ENCODE data around the gene MC1R.

Gene MC1R

DNA sequence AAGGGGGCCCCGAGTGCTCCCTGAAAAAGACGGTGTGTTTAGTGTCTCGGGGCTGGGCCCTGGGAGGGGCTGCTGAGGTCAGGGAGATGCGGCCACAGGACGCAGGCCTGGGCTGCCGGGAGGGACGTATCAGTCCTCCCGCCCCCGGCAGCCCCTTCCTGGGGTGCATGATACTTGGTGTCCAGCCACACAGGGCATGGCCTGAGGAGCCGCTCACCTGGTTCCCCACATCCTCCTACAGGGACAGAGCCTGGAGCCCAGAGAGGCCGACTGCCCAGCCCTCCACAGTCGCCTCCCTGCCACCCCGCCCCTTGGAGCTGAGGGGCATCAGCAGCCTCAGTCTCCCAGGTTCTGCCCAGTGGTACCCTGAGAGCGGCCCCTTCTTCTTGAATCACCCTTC is 17.8 kb downstream of the MC1R start:
- DNase-seq: no peak

DNA sequence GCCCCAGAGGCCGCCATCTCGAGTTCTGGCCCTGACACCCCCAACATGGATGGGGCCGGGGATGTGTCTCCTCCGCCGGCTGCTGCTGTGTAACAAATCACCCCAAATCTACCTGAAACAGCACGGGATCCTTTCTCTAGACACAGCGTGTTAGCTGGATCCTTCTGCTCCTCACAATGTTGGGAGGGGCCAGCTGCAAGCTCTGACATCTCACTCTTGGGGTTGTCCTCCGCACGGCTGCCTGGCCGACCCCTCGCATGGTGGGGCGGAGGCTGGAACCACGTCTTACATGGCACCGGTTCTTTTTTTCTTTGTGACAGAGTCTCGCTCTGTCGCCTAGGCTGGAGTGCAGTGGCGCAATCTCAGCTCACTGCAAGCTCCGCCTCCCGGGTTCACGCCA is 18.3 kb downstream of the MC1R start:
- no peak for DNase-seq

DNA sequence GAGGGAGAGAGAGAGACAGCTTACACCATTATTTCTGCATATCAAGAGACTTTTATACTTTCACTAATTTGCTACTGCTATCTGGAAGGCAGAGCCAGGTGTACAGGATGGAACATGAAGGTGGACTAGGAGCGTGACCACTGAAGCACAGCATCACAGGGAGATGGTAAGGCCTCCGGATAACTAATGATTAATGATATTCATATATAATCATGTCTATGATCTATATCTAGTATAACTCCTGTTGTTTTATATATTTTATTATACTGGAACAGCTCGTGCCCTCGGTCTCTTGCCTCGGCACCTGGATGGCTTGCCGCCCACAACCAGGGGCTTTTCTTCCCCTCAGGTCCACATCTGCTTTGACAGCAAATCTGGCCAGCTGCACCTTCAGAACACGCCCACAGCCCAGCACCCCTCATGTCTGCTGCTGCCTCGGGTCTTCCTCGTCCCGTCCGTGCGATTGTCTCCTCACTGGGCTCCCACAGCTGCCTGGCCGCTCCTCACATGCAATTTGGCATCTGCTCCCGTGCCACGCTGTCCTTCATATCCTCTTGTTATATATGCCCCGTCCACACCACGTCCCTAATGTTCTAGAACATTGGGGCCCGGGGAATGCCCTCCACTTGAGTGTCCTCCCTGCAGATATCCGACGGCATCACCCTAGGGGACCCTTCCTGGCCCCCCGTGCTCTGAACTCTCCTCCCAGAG is 19.7 kb downstream of the MC1R start:
- no peak for DNase-seq

DNA sequence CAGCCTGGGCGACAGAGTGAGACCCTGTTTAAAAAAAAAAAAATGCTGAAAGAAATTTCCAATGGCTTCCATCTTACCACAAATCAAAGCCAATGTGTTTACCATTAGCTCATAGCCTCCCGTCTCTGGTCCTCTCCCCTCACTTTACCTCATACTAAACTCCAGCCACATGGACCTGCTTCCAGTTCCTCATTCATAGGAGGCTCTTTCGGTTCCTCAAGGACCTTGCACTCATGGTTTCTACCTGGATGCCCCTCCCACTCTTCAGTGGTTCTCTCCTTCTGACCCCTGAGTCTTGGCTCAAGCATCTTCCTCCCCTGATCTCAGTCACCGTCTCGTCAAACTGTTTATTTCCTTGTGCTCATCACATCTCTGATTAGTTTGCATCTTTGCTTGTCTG is 26.1 kb downstream of the MC1R start:
- no peak for DNase-seq

DNA sequence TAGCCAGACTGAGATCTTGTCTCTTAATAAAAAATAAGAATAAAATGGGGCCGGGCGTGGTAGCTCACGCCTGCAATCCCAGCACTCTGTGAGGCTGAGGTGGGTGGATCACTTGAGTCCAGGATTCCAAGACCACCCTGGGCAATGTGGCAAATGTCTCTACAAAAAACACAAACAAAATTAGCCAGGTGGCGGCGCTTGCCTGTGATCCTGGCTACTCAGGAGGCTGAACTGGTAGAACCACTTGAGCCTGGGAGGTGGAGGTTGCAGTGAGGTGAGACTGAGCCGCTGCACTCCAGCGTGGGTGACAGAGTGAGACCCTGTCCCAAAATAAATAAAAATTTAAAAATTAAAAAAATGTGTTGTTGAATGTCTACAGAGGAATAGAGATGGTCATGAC is 27.0 kb downstream of the MC1R start:
- DNase-seq: peak; percentile 33

DNA sequence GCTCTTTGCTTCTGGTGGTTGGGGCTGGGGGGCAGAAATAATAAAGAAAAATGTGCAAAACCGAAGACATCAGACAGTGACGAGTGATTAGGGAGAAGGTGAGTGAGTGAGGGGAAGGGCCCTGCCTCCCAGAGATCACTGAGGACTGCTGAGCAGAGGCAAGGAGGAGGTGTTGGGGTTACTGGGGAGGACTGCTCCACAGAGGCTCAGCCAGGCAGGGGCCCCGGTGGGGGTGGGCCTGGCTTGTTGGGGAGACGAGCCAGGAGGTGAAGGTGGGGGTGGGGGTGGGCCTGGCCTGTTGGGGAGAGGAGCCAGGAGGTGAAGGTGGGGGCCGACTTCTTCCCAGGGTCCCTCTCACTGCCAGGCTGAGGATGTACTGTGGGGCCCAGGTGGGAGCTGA is 27.9 kb downstream of the MC1R start:
- no peak for DNase-seq

DNA sequence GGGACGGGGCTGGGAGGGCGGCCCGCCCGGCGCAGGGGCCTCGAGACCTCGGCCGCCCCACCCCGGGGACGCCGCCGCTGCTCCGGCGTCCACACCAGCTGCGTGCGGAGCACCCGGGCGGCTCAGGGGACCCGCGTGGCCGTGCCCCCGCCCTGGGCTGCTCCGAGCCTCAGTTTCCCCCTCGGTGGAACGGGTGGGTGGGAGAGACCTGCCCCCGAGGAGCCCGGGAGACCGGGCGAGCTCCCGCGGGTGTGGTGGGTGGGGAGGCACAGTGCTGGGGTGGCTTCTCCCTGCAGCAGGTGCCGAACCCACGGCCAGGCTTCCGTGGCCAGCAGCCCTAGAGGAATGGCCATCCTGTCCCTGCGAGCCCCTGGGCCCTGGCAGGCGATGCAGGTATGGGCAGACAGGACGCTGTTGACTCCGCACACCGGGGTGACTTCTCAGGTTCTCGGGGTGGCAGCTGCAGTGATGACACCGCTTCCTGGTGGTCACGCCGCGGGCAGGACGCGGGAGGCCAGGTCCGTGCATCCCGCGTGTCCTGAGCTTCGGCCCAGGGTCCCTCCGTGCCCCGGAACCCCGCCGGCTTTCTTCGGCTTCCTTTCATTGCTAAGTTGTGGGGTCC is 30.6 kb downstream of the MC1R start:
- no peak for DNase-seq

DNA sequence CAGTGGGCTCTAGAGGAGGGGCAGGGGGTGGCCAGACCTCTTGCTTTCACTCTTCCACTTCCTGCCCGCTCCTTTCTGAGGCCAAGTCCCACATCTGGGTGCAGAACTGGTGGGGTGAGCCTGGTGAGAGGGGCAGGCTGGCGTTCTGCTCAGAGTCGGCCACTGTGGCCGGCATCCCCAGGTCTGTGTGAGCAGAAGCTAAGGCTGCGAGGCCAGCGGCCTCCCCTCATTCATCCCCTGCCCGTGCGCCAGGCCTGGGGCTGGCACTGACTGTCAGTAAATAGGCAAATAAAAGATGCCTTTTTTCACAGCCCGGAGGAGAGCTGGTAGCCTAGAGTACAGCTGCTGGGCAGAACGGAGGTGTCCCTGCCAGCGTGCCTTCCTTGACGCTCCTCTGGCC is 31.1 kb downstream of the MC1R start:
- no peak for DNase-seq

DNA sequence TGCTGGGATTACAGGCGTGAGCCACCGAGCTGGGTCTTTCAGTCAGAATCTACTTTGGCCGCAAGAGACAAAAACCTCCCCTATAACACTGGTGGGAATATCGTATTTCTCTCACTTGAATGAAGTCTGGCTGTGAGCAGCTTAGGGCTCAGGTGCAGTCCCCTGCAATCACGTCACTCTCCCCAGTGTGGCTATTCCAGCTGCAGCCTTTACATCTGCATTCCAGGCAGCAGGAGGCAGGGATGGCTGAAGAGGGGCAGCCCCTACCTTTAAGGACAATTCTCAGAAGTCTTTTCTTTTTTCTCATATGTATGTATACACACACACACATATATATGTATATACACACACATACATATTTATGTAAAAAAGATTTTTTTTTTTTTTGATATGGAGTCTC is 32.8 kb downstream of the MC1R start:
- no peak for DNase-seq

DNA sequence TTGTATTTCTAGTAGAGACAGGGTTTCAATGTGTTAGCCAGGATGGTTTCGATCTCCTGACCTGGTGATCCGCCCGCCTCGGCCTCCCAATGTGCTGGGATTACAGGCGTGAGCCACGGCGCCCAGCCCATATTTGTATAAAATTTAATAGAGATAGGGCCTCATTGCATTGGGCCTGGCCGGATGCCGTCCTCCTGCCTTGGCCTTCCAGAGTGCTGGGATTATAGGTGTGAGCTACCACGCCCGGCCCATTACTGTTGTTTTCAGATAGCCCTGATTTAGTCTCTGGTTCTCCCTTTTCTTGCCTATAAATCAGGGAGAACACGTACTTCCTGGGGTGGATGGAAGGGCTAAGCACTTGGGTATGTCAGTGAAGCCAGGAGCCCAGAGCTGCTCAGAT is 33.4 kb downstream of the MC1R start:
- DNase-seq: no peak

DNA sequence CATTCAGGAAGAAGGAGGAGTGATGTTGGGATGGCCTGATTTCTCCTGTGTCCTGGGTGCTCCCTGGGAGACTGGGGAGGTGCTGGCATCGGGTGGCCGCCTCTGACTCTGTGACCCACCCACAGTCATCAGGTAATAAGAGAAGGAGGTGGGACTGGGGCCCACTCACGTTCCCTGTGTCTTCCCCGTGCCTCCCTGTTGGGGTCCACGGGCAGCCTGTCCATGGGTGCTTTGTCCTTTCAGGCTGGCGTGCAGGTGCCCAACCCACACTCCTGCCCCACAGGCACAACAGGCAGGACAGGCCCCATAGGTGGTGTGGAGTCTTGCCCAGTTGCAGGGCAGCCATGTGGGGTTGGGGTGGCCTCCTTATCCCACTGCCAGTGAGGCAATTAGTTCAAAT is 33.9 kb downstream of the MC1R start:
- DNase-seq: no peak

DNA sequence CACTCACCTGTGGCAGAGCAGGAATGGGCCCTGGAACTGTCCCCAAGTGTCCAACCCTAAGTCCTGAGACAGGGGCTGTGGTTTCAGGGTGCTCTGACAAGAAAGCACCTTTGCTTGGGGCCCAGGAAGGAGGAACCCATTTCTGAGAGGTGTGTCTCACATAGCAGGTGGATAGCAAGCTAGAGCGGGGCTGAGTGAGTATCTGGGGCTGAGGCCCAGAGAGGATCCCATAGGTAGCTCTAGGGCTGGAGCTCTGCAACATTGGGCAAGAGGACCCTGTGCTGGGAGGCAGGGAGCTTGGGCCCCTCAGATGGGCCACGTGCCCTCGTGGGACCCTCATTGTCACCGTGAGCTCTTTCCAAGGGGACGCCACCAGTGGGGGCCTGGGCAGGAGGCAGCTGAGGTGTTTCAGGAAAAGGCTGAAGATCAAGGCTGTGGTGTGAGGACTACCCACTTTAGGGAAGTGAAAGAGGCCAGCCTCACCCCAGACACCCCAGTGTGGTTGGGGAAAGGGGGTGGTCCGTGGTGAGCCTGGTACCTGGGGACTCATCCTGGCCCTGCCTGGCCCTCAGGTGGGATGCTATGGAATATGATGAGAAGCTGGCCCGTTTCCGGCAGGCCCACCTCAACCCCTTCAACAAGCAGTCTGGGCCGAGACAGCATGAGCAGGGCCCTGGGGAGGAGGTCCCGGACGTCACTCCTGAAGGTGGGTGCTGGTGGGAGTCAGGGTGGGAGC is 35.2 kb downstream of the MC1R start:
- DNase-seq: no peak

DNA sequence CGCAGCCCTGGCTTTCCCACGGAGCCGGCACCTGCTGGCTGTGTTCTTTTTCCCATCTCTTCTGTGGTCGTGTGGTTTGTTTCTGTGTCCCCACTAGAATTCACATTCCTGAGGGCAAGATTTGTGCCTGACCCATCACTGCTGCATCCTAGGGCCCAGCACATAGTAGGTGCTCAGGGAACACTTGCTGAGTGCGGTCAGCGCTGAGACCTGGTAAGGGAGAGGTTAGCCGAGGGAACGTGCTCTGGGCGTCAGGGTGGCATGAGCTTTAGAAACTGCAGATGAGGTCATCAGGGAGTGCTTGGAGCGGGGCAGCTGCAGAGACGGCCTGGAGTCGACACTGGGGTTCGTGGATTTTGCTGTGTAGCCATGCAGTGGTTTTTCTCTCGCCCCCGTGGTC is 35.8 kb downstream of the MC1R start:
- no peak for DNase-seq

DNA sequence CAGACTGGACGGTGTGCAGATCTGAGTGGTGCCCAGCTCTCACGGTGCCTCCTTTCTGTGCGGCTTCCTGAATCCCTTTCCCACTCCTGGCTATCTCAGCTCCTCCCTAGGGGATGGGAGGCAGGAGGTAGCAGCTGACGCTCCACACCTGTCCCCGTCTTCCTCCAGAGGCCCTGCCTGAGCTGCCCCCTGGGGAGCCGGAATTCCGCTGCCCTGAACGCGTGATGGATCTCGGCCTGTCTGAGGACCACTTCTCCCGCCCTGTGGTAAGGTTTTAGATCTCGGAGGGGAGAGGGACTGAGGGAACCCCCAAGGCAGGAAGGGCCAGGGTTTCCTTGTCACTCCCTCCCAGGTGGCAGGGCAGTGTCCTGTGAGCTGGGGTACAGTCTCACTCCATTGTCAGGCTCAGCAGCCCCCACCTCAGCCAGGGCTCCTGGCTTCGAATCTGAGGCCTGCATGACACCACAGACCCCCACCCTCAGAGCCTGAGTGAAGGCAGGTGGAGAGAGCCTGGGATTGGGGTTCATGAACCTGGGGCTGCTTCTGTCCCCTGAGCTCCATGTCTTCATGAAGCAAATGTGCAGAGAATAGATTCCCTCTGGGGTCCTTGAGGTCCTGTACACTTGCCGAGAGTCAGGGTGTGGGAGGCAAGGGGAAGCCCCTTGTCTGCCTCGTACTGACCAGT is 36.5 kb downstream of the MC1R start:
- DNase-seq: no peak

DNA sequence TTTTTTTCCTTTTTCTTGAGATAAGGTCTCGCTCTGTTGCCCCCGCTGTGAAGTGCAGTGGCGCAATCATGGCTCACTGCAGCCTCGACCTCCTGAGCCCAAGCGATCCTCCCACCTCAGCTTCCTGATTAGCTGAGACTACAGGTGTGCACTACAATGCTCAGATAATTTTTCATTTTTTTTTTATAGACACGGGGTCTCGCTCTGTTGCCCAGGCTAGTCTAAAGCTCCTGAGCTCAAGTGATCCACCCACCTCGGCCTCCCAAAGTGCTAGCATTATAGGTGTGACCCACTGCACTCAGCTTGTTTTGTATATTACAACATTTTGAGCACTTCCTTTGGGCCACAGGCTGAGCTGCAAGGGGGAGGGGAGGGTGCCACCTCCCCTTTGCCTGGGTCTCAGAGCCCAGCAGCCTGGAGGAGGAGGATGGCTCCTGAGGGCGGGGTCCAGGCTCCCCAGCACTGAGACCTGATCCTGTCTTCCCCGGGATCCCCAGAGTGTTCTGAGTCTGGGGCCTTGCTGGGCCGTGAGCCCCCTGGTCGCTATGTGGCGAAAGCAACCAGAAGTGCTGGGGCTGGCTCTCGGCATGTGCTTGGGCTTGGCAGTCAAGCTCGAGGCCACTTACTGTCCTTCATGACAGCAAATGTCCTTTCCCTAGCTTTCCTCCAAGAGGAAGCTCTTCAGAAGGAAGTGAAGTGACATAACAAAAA is 38.0 kb downstream of the MC1R start:
- DNase-seq: no peak

DNA sequence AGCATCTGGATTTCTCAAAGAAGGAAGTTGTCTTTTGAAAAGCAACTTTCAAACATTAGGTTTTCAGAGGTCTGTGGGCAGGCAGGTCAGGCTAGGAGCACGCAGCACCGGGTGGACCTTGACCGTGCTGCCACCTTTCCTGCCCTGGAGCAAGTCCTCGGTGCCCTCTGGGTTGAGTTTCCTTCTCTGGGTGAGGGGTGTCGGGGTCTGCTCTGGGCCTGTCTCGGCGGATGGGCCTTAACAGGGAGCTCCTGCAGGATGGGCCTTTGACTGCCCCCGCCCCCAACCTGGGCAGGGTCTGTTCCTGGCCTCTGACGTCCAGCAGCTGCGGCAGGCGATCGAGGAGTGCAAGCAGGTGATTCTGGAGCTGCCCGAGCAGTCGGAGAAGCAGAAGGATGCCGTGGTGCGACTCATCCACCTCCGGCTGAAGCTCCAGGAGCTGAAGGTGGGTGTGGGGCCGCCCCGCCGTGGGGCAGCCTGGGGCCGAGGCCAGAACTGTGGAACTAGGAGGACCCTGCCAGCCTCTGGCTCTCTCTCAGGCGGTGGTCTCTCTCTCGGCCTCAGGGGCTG is 38.6 kb downstream of the MC1R start:
- DNase-seq: no peak

DNA sequence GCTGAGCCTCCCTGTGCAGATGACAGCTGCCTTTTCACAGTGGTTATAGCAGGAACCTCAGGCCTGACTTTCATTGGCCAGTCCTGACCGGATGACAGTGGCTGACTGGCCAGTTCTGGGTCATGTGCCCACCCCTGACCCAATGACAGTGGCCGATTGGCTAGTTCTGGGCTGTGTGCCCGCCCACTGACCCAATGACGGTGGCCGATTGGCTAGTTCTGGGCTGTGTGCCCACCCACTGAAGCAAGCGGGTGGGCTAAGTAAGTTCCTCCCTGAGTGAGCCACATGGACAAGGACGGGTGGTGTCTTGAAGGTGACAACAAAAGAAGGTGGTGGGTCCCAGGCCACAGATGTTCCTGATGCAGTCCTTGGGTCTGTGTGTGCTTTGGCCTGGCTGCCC is 39.4 kb downstream of the MC1R start:
- no peak for DNase-seq

DNA sequence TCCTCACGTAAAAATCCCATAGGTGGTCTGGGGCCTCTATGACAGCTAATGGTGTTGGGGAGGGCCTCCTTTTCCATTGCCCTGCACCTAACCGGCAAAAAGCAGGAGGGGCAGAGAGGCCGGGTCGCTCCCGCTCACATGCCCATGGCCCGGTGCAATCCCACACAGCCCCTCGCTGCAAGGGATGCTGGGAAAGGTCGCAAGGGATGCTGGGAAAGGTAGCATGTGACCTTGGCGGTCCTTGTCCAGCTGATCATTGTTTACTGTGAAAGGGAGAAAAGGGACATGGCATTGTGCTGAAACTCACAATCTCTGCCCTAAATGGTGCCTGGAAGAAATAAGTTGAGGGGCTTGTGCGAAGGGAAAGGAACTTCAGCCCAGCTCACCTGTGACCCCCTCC is 39.9 kb downstream of the MC1R start:
- no peak for DNase-seq

DNA sequence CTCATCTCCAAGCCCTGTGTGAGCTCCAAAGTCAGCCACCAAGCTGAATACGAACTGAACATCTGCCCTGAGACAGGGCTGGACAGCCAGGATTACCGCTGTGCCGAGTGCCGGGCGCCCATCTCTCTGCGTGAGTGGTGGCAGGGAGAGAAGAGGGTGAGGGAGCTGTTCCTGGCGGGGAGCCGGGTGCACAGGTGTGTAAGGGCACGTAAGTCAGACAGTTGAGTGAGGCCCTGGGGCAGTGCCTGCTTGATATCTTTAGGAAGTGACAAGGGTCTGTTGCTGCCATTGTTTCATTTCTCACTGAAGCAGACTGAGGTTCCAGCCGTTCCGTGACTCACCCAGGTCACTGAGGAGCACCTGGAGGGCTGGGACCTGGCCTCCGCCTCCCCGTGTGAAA is 42.3 kb downstream of the MC1R start:
- no peak for DNase-seq

DNA sequence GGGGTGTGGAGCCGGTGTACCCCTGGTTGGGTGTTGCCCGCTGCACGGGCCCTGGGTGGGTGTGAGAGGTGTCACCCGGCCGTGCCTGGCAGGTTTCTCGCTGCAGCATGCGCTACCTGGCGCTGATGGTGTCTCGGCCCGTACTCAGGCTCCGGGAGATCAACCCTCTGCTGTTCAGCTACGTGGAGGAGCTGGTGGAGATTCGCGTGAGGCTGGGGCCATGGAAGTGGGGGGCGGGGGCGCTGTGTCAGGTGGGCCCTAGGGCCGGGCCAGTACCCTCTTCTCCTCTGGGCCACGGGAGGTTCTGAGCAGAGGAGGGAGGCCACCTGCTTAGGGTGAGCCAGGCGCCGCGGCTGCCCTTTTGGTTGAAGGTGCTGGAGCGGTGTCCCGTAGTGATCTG is 43.3 kb downstream of the MC1R start:
- DNase-seq: no peak

DNA sequence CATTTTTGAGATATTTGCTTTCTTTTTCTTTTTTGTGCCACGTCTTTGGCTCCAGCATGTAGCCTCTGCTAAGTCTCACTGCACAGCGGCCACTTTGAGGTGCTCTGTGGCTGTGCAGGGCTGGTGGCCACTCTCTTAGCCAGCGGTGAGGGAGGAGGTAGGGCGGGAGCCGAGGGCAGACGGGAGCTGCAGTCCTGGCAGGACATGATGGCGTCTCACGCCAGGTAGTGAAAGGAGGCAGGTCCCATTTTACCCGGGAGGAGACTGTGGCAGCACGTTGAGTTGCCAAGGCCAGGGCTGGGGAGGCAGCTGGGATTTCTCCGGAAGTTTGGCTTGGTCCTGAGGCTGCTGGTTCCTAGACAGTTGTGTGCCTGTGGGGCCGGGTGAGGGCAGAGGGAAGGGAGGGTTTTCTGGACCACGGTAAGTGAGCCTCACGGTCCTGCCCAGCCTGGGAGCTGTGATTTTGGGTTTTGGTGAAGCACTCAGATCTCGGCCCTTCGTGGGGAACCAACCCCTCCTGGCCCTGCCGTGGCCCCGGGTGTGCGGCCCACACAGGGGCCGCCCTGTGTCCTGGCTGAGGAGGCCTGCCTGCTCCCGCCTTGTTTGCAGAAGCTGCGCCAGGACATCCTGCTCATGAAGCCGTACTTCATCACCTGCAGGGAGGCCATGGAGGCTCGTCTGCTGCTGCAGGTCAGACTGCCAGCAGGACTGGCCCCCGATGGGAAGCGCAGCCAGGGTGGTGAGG is 44.3 kb downstream of the MC1R start:
- no peak for DNase-seq

DNA sequence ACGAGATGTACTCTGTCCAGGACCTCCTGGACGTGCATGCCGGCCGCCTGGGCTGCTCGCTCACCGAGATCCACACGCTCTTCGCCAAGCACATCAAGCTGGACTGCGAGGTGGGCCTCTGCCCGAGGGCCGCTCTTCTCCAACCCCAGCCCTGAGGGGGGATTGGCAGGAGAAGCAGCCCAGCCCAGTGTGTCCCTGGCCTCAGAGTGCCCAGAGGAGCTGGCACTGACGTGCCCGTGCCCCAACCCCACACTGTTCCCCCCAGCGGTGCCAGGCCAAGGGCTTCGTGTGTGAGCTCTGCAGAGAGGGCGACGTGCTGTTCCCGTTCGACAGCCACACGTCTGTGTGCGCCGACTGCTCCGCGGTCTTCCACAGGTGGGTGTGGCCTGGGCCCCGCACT is 45.5 kb downstream of the MC1R start:
- no peak for DNase-seq
